Inflammatory macrophage treated with lipopolysaccharide for 1 hour (primary cell): ENCODE measurements around the gene SLC2A10.
A peak's percentile ranks its signal among the peaks of the same experiment; 100 is the strongest.

Experiments used
- DNase-seq, 2 donors: peaks; one replicate each; pipeline ENCODE4 v3.0.0-alpha.2; 2020 to 2022

SLC2A10 gene

DNA sequence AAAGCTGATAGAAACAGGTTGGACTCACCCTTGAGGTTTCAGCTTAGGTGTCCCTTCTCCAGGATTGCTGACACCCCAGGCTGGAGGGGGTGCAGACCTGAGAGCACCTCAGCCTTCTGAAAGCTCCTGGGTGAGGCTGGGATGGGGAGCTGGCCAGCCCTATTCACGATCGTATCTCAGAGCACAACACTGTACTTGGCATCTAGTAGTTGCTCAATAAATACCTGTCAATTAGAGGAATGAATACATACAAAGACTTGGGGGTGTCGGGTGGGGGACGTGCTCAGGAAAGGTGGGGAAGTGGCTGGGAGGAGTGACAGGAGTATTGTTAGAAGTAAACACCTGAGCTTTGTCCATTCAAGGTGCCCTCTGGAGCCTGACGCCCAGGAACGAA is 61.7 kb downstream of the SLC2A10 start:
- DNase-seq: no peak

DNA sequence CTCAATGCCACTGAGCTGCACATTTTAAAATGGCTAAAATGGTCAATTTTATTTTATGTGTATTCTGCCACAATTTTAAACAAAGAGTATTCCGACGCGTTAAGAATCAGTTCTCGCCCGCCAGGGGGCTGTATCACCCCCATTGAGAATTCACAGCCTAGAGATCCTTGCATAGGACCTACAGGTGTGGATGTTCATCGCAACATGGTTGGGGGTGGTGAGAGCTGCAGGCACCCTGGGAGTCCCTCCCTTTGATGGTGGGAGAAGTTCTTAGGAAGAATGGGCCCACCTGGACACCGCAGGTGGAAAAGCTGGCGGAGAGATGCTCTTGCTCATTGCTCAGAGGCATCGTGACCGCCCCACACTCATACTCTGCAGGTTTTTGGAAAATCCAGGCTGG is 63.5 kb downstream of the SLC2A10 start:
- no peak for DNase-seq

DNA sequence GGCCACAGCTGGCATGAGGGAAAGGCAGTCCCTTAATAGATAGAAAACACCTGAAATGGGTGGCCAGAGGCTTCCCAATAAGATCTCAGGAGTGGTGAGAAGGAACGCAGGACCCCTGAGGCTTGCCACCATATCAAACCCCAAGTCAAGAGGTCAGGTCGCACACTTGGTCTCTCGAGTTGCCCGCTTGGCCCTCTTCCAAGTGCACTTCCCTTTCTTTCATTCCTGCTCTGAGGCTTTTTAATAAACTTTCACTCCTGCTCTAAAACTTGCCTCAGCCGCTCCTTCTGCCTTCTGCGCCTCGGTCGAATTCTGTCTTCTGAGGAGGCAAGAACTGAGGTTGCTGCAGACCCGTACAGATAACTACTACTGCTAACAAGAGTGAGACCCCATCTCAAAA is 64.2 kb downstream of the SLC2A10 start:
- peak in 1 of 2 donors; percentile 5 for DNase-seq

DNA sequence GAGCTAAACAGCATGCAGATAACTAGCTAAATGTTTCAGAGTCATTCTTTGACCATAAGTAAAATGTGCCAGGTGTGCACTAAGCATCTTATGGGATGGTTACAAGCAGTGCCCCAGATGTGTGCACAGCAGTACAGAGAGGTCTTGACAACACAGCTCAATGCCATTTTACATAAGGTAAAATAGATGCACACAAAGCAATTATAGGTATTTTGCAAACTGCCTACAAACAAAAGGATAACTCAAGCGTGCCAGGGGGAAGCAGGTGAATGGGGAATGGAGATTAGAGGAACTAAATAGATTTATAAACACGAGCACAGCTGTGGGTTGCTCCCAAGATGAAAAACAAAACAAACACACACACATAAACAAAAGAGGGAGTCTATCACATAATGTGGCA is 64.8 kb downstream of the SLC2A10 start:
- DNase-seq: no peak

DNA sequence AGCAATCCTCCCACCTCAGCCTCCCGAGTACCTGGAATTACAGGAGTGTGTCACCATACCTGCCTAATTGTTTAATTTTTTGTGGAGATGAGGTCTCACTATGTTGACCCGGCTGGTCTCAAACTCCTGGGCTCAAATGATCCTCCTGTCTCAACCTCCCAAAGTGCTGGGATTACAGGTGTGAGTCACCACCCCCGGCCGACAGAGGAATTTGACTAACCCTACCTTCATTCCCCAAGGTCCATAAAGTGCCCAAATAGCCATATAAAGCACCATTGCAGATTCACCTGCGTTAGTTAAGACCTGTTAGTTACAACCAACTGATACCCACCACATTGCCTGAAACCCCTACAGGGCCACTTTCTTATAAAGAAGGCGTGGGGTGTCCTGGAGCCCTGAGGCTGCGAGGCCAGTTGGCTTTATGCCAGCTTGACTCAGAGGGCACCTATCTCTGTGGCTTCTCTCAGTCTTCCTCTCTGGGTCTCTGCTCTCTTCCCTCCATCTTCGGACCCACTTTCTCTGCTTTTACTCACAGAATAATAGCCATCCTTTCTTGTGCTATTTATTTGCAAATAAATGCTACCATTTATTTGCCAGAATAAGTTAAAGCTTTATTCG is 65.6 kb downstream of the SLC2A10 start:
- DNase-seq: no peak

DNA sequence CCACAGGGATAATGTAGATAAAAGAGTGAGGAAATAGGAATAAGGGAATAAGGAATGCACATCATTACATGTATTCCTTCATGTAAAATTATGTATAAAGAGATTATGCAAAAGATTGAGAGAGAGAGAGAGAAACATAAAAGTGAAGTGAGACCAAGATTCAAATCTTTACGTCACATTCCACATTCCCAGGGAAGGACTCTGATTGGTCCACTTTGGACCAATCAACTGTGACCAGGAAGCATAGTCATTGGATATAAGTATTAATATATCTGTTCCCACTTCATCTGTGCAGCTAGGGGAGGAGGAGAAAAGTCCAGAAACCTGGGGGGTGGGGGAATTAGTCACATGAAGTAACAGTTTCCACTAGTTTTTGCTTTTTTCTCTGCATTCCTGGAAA is 66.4 kb downstream of the SLC2A10 start:
- DNase-seq: no peak

DNA sequence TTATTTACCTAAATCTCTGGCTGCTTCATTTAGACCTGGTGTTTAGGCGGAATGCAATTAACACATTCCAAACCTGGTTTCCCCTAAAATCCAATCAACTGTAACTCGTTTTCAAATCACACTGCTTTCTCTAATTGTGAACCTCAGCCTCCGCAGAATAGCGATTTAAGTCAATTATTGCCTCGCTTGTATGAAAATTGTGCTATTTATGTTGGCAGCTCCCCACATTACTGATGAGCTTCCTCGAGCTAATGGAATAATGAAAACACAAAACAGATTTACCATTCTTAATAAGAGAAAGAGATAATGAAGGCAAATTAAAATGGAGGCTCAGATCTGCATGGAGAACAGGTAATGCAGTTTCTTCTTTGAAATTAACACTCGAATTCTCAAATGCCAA is 67.9 kb downstream of the SLC2A10 start:
- no peak for DNase-seq

DNA sequence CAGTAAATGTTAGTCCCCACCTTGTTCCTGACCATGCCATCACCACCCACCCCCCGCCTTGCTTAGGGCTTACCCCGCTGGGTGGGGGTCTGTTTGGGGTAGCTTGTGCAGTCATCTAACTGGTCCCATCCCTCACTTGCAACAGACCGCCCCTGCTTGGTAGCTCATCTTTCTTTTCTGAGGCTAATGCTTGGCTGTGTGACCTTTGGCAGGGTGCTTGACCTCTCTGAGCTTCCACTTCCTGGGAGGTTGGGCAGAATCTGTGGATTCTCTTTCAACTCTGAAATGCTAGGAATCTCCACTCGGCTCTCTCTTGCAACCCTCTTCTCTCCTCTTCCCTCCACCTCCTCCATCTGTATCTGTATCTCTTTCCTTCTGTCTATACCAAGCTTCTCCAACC is 70.4 kb downstream of the SLC2A10 start:
- DNase-seq: no peak

DNA sequence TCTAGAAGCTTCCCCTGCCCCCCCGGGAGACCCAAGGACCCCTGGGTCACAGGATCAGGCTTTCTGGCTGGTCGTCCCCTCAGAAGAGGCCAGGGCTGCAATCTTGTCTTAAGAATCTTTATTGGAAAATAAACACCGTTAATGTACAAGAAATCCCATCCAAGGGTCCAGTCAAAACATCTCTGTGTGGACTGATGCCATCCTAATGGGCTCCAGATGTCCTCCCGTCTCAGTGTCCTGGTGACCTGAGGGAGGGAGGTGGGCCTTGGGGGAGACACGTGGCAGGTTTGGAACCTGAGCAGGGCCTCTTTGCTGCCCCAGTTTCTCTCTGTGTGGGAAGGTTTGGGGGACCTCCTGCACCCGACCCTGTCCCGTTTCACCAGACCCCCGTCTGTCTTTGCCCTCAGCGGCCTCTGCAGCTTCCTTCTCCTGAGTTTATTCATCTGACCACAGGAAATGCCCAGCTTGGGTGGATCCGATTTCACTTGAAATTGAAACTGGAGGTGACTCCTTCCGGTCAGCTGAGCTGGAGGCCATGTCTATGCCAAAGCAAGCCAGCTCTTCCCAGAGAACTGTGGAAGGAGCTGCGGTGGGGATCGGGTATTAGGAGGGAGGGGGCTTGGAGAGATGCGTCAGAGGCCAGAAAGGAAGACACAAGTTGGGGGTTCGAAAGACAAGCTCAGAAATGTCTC is 75.1 kb downstream of the SLC2A10 start:
- DNase-seq: no peak
